Brain microvascular endothelial cell (primary cell): ENCODE measurements around the gene ENHO.

ENCODE experiments used
- DNase-seq: peaks from one replicate; pipeline ENCODE4 v3.0.0-alpha.2; 2020
- H3K27ac ChIP-seq: fragments of 250-450 bp; sonication (Bioruptor Pico); 2 replicates; pipeline ENCODE4 v1.5.1; 2020; ENCODE audit warnings: mild to moderate bottlenecking, moderate library complexity
- H3K27me3 ChIP-seq: fragments of 250-450 bp; sonication (Bioruptor Pico); replicated peaks from 2 replicates; pipeline ENCODE4 v1.5.1; 2020; ENCODE audit warnings: mild to moderate bottlenecking
- H3K36me3 ChIP-seq: fragments of 250-450 bp; sonication (Bioruptor Pico); replicated peaks from 2 replicates; pipeline ENCODE4 v1.5.1; 2020; ENCODE audit warnings: mild to moderate bottlenecking
- H3K4me3 ChIP-seq: 2 replicates; pipeline ENCODE4 v1.5.1; 2011; ENCODE audit warnings: low read depth, mild to moderate bottlenecking, control low read depth, low read length, moderate library complexity
- CTCF ChIP-seq: IDR thresholded peaks from 2 replicates; pipeline ENCODE4 v1.5.1; 2011; ENCODE audit warnings: low read depth, mild to moderate bottlenecking, moderate library complexity, low read length, control low read depth, inconsistent platforms; ENCODE audit errors: missing control alignments
- in situ Hi-C: cut with HindIII; loops from 2 replicates; pipeline ENCODE4 v1.10.0; 2017; ENCODE audit warnings: low sequenced_read_pairs, low pct_ligation_motif_present

The ENHO gene

DNA sequence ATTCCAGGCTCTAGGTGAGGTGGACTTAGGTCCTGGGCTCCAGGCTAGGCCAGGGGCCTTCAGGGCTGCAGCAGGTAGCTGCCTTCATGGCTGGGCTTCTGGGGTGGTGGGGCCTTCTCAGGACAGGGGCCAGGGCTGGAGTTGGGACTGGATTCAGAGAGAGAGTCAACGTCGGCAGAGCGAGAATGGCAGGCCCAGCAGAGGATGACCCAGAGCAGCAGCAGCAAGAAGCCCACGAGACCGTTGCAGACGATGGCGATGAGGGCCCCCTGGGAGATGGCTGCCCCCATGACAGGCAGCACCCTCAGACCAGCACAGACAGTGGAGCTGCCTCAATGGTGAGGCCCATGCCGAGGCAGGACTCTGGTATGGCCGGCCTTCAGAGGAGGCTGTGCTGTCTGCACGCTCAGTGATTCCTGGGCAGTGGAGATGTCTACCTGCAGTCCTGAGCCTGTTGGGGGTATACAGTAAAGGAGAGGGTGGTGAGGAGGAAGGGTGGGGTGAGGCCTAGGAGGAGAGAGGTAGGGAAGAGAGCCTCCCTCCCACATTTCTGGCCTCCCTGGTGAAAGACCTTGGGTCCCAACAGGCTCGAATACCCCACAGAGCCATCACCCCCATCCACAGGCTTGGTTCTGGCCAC lies 1.3 kb downstream of the ENHO start:
- no peak for DNase-seq
- Histone ChIP-seq H3K36me3 (no peaks in the 10 kb centered on the region), H3K4me3 (no peak overlapping the region), H3K27ac (no peak overlapping the region), H3K27me3 (peaks cover 8% of the 10 kb centered on the region)
- TF ChIP-seq CTCF = no peak
- in situ Hi-C loops = no loop called here

GRCh38 chr9:34520505-34521385 lies 2.0 kb downstream of the ENHO start:
- in situ Hi-C loops = no loop called here
- no peak for TF ChIP-seq CTCF

GRCh38 chr9:34520096-34520495 lies 2.7 kb downstream of the ENHO start:
- TF ChIP-seq CTCF = no peak
- no peaks in the 10 kb centered on the region for H3K36me3 ChIP-seq
- no peak for DNase-seq
- H3K27ac ChIP-seq = no peak overlapping the region
- in situ Hi-C loops = no loop called here
- no peak overlapping the region for H3K4me3 ChIP-seq
- H3K27me3 ChIP-seq = peaks cover 6% of the 10 kb centered on the region

More at GRCh38 chr9:34520505-34521385, 2.0 kb downstream of the ENHO start:
- DNase-seq = no peak
- H3K4me3 ChIP-seq = no peak overlapping the region
- H3K27ac ChIP-seq = no peak overlapping the region
- H3K36me3 ChIP-seq = no peaks in the 10 kb centered on the region
- peaks cover 8% of the 10 kb centered on the region for H3K27me3 ChIP-seq

DNA sequence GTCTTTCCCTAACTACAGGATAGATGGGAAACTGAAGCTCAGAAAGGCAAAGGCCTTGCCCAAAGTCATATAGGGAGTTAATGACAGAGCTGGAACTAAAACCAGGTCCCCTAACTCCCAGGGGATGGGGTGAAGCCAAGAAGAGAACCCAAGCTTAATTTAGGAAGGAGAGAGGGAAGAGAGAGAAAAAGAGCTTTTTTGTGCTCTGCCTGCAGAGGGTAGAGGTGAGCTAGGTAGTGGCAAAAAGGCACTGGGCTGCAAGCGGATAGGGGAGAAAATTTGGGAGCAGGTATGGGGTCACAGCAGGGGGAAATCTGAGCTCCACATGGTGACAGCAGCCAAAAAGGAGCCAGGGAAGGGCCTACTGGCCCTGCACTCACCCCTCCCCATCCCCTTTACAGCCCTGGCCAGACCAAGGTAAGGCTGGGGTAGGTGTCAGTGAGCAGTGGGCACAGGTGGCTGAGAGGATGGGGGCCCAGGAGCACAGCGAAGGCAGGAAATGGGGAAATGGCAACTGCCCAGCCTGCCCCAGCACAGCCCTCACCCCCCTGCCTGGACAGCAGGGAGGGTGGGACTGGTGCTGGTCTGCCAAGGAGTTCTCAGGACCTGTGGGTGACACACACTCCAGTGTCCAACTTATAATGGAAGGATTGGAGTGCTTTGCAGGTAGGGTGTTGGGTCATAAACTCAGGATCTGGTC lies 3.3 kb downstream of the ENHO start:
- no peak for DNase-seq
- Histone ChIP-seq H3K27me3 (peaks cover 6% of the 10 kb centered on the region), H3K4me3 (no peak overlapping the region), H3K27ac (no peak overlapping the region), H3K36me3 (no peaks in the 10 kb centered on the region)
- in situ Hi-C loops = no loop called here
- TF ChIP-seq CTCF = no peak

DNA sequence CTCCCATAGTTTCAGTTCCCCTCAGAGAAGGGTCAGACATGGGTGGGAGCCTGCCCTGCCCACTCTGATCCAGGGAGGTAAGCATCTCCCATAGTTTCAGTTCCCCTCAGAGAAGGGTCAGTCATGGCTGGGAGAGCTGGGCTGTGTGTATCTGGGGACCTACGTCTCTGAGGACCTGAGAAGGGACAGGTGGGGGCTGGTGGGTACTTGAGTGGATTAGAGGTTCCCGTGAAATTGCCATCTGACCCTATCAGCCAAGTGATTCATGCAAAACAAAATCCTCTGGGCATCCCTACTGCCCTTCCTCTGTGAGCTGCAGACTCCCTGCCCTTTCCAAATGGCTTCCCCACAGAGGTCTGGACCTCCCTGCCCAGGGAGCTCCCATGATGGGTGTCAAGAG lies 3.9 kb downstream of the ENHO start:
- Histone ChIP-seq H3K27me3 (peaks cover 6% of the 10 kb centered on the region), H3K36me3 (no peaks in the 10 kb centered on the region), H3K27ac (no peak overlapping the region), H3K4me3 (no peak overlapping the region)
- TF ChIP-seq CTCF = no peak
- DNase-seq = no peak
- in situ Hi-C loops = no loop called here
